ENCODE results near the gene TRHDE.

The TRHDE gene

DNA sequence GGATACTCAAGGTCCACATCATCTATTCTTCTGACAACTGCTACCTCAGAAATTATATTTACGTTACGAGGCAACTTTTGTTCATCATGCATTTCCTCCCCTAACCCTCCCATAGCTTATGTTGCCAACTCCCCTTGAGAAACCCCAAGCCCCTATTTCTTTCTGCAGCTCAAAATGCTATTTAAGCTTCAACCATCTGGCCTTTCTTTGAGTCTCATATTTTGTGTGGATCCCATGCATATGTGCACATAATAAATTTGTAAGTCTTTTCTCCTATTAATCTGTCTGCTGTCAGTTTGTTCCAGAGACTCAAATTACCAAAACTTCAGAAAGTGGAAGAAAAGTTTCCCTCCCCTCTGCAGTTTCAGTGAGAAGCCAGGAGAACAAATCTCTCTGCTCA is 444.1 kb downstream of the TRHDE start:
- Histone ChIP-seq H2AFZ (ENCODE audit: low read length, unreplicated experiment) (no peak overlapping the region), H3K79me2 (ENCODE audit: control insufficient read depth, insufficient read depth, low read length, unreplicated experiment) (no peaks in the 10 kb centered on the region), H3K4me3 (ENCODE audit: low read depth, low read length) (no peak overlapping the region), H3K4me1 (ENCODE audit: control insufficient read depth, insufficient read depth, low read length, unreplicated experiment) (no peaks in the 10 kb centered on the region), H3K27ac (ENCODE audit: low read depth, low read length) (no peak overlapping the region), H3K36me3 (ENCODE audit: insufficient read depth, low read length) (no peaks in the 10 kb centered on the region), H3K27me3 (ENCODE audit: insufficient read depth, low read length) (no peaks in the 10 kb centered on the region)

DNA sequence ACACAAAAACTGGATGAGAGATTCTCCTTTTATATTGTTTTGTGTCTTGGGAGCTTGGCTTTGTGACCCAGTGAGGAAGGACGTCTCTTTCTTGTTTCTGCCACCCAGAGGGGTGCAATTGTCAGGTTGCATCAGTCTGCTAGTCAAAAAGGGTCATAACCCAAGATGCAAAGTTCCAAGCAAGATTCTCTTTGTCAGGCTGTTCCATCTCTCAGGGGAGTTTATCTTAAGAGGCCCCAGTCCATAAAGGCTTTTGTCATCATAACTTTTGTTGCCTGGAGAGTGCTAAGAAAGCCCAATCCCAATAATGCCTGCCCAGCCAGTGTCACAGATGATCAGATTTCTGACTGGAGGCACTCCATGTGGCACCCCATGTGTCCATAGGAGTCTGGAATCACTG is 444.9 kb downstream of the TRHDE start:
- Histone ChIP-seq H3K4me1 (ENCODE audit: control insufficient read depth, insufficient read depth, low read length, unreplicated experiment) (no peaks in the 10 kb centered on the region), H3K4me3 (ENCODE audit: low read depth, low read length) (no peak overlapping the region), H3K27ac (ENCODE audit: low read depth, low read length) (no peak overlapping the region), H3K79me2 (ENCODE audit: control insufficient read depth, insufficient read depth, low read length, unreplicated experiment) (no peaks in the 10 kb centered on the region), H3K27me3 (ENCODE audit: insufficient read depth, low read length) (no peaks in the 10 kb centered on the region), H3K36me3 (ENCODE audit: insufficient read depth, low read length) (no peaks in the 10 kb centered on the region), H2AFZ (ENCODE audit: low read length, unreplicated experiment) (no peak overlapping the region)

Data from ACC112 (cell line).